ENCODE results near the gene SNX5. TPM values are rescaled to one million over a fixed set of nuclear protein-coding genes. Genes with fewer than 3 reads are reported as not detected.

The SNX5 gene
- total and polyA plus RNA-seq, 2 of the 13 experiments (the other 11 are each of a cell fraction or from before 2014, with no cell fraction given), result 664 to 1,040 TPM

- no peak overlapping the region for H2AFZ ChIP-seq (ENCODE audit: low read length)
Observed at GRCh38 chr20:18003897-18004296, 35.3 kb upstream of the SNX5 start.

GRCh38 chr20:18001131-18001921, 32.7 kb upstream of the SNX5 start:
- BruUV-seq (replicated peaks), result no TSS peak
- Histone ChIP-seq H3K27ac (ENCODE audit: extremely low read length, insufficient read depth, low read length) (no peak overlapping the region), H3K9ac (ENCODE audit: insufficient read depth, low read depth, low read length) (no peak overlapping the region), H3K4me2 (ENCODE audit: low read depth, low read length) (peak overlapping the region; percentile 56), H3K27me3 (ENCODE audit: control insufficient read depth in 1 of 2, insufficient read depth in 2 of 2, low read length in 2 of 2) (peaks cover 2 to 45% of the 10 kb centered on the region in 2 experiments; a peak in 3 of 5 replicates), H3K4me1 (ENCODE audit: insufficient read depth, low read length) (peaks cover 55% of the 10 kb centered on the region), H2AFZ (ENCODE audit: low read length) (no peak overlapping the region), H3K9me3 (ENCODE audit: low read length) (no peaks in the 10 kb centered on the region), H4K20me1 (ENCODE audit: insufficient read depth, low read length) (no peaks in the 10 kb centered on the region), H3K4me3 (replicated peaks in 1 of 3; ENCODE audit: insufficient read depth in 1 of 3, low read depth in 2 of 3, low read length in 3 of 3) (peak overlapping the region in 1 of 3 experiments; percentile 3; a peak in 1 of 6 replicates), H3K79me2 (ENCODE audit: insufficient read depth, low read length) (no peaks in the 10 kb centered on the region), H3K36me3 (replicated peaks in 1 of 2; ENCODE audit: control insufficient read depth in 1 of 2, insufficient read depth in 2 of 2, low read length in 2 of 2) (no peaks in the 10 kb centered on the region)
- in situ Hi-C loops (cut with HindIII; ENCODE audit: extremely low pct_ligation_motif_present, low pct_unique_long_range_greater_than_20kb), result no loop called here
- ATAC-seq, result peak; percentile 86
- peak; percentile 90 for DNase-seq (ENCODE audit: low spot score)
- intact Hi-C loops (cut with micrococcal nuclease; ENCODE audit: unreplicated experiment), result loop anchor here (10.0 kb wide), 1 partner anchor 133 kb away; the partner anchor contains the start of genes KAT14 and PET117
- ChIA-PET POLR2A (interaction anchor here (0.7 to 1.0 kb wide), 3 partner anchors 36 to 287 kb away, joined by 3 to 5 read pairs (median 3); partner anchors contain the start of gene ZNF133), CTCF (ENCODE audit: low intra/inter-chr PET ratio, low total read pairs) (no interaction called here)
- 19% methylated on average over 10 of the region's 10 CpGs for WGBS (ENCODE audit: low lambda C conversion rate)
- peak; percentile 77 for FAIRE-seq
- no peak for TF ChIP-seq PCBP1 (IDR thresholded peaks at IDR 0.05; ENCODE audit: borderline replicate concordance, low read depth, low read length)
- no peak for TF ChIP-seq ZFP36 (IDR thresholded peaks at IDR 0.05; ENCODE audit: borderline replicate concordance, low read depth, low read length, partially characterized antibody)
- peak; percentile 51; the same call in 1 of the 2 replicates for TF ChIP-seq HMG20A (CRISPR knock-in tag; IDR thresholded peaks at IDR 0.05; ENCODE audit: borderline replicate concordance)
- 0 out of 2 replicates have a peak, but pooled peaks have one; percentile 42 for TF ChIP-seq ESRRA (CRISPR knock-in tag; IDR thresholded peaks at IDR 0.05; ENCODE audit: low read depth)
- no peak for TF ChIP-seq ZNF615 (CRISPR knock-in tag; IDR thresholded peaks at IDR 0.05; ENCODE audit: borderline replicate concordance)
- no peak for TF ChIP-seq CBX2 (IDR thresholded peaks at IDR 0.05; ENCODE audit: low read depth, low read length)
- no peak for TF ChIP-seq CBX2 (CRISPR knock-in tag; IDR thresholded peaks at IDR 0.05; ENCODE audit: low read depth)
- no peak for TF ChIP-seq MTF2 (CRISPR knock-in tag; IDR thresholded peaks at IDR 0.05; ENCODE audit: borderline replicate concordance)
- TF ChIP-seq GLMP (CRISPR knock-in tag; IDR thresholded peaks at IDR 0.05; ENCODE audit: borderline replicate concordance), result no peak
- TF ChIP-seq NR2F6 (IDR thresholded peaks at IDR 0.05), result no peak
- TF ChIP-seq NR2F6 (CRISPR knock-in tag; IDR thresholded peaks at IDR 0.05), result peak; percentile 54; the same call in 1 of the 2 replicates
- TF ChIP-seq YEATS4 (CRISPR knock-in tag; IDR thresholded peaks at IDR 0.05; ENCODE audit: borderline replicate concordance), result no peak
- TF ChIP-seq KDM6A (CRISPR knock-in tag; IDR thresholded peaks at IDR 0.05; ENCODE audit: low read depth), result peak; percentile 45; the same call in 1 of the 2 replicates
- no peak for TF ChIP-seq KLF6 (CRISPR knock-in tag; IDR thresholded peaks at IDR 0.05)

More at GRCh38 chr20:18003897-18004296, 35.3 kb upstream of the SNX5 start:
- TF ChIP-seq MEIS2 (CRISPR knock-in tag; IDR thresholded peaks at IDR 0.05), result 0 out of 2 replicates have a peak, but pooled peaks have one; percentile 16
- 0 out of 2 replicates have a peak, but pooled peaks have one; percentile 24 for TF ChIP-seq ZNF143 (CRISPR knock-in tag; IDR thresholded peaks at IDR 0.05)
- TF ChIP-seq LCORL (IDR thresholded peaks at IDR 0.05), result no peak
- 0 out of 2 replicates have a peak, but pooled peaks have one; percentile 37 for TF ChIP-seq LCORL (CRISPR knock-in tag; IDR thresholded peaks at IDR 0.05)
- no peak for TF ChIP-seq MATR3 (CRISPR knock-in tag; IDR thresholded peaks at IDR 0.05)
- TF ChIP-seq ZBTB42 (CRISPR knock-in tag; IDR thresholded peaks at IDR 0.05), result 0 out of 2 replicates have a peak, but pooled peaks have one; percentile 7
- TF ChIP-seq ZNF101 (CRISPR knock-in tag; IDR thresholded peaks at IDR 0.05; ENCODE audit: borderline replicate concordance, low read depth), result 0 out of 2 replicates have a peak, but pooled peaks have one; percentile 42
- TF ChIP-seq ZNF629 (CRISPR knock-in tag; conservative IDR thresholded peaks at IDR 0.05), result no peak
- TF ChIP-seq TGIF2 (CRISPR knock-in tag; IDR thresholded peaks at IDR 0.05), result 0 out of 2 replicates have a peak, but pooled peaks have one; percentile 44
- POLR2A ChIA-PET, result interaction anchor here (0.9 to 2.7 kb wide), 6 partner anchors 9 to 459 kb away, joined by 3 to 7 read pairs (median 3); no protein-coding TSS in a partner anchor
- no peaks in the 10 kb centered on the region for H3K9me3 ChIP-seq (ENCODE audit: low read length)
- peak overlapping the region in 1 of 3 experiments; percentile 1; a peak in 1 of 6 replicates for H3K4me3 ChIP-seq (replicated peaks in 1 of 3; ENCODE audit: insufficient read depth in 1 of 3, low read depth in 2 of 3, low read length in 3 of 3)
- 9% methylated on average over 5 of the region's 5 CpGs for WGBS (ENCODE audit: low lambda C conversion rate)
- peak overlapping the region; percentile 46 for H3K4me2 ChIP-seq (ENCODE audit: low read depth, low read length)
- no peak for ATAC-seq
- no TSS peak for BruUV-seq (replicated peaks)
- no peaks in the 10 kb centered on the region for H4K20me1 ChIP-seq (ENCODE audit: insufficient read depth, low read length)
- no peak for DNase-seq (ENCODE audit: low spot score)
- in situ Hi-C loops (cut with HindIII; ENCODE audit: extremely low pct_ligation_motif_present, low pct_unique_long_range_greater_than_20kb), result no loop called here
- CTCF ChIA-PET (ENCODE audit: low intra/inter-chr PET ratio, low total read pairs), result no interaction called here
- no peaks in the 10 kb centered on the region for H3K36me3 ChIP-seq (replicated peaks in 1 of 2; ENCODE audit: control insufficient read depth in 1 of 2, insufficient read depth in 2 of 2, low read length in 2 of 2)
- peaks cover 5 to 44% of the 10 kb centered on the region in 2 experiments; a peak in 4 of 5 replicates for H3K27me3 ChIP-seq (ENCODE audit: control insufficient read depth in 1 of 2, insufficient read depth in 2 of 2, low read length in 2 of 2)
- intact Hi-C loops (cut with micrococcal nuclease; ENCODE audit: unreplicated experiment), result loop anchor here (10.0 kb wide), 1 partner anchor 131 kb away; the partner anchor contains the start of genes KAT14 and PET117
- no peak overlapping the region for H3K9ac ChIP-seq (ENCODE audit: insufficient read depth, low read depth, low read length)
- peaks cover 68% of the 10 kb centered on the region for H3K4me1 ChIP-seq (ENCODE audit: insufficient read depth, low read length)
- no peaks in the 10 kb centered on the region for H3K79me2 ChIP-seq (ENCODE audit: insufficient read depth, low read length)
- no peak overlapping the region for H3K27ac ChIP-seq (ENCODE audit: extremely low read length, insufficient read depth, low read length)
- FAIRE-seq, result no peak
